ENCODE measurements around the gene ECM1.

ECM1 gene

DNA sequence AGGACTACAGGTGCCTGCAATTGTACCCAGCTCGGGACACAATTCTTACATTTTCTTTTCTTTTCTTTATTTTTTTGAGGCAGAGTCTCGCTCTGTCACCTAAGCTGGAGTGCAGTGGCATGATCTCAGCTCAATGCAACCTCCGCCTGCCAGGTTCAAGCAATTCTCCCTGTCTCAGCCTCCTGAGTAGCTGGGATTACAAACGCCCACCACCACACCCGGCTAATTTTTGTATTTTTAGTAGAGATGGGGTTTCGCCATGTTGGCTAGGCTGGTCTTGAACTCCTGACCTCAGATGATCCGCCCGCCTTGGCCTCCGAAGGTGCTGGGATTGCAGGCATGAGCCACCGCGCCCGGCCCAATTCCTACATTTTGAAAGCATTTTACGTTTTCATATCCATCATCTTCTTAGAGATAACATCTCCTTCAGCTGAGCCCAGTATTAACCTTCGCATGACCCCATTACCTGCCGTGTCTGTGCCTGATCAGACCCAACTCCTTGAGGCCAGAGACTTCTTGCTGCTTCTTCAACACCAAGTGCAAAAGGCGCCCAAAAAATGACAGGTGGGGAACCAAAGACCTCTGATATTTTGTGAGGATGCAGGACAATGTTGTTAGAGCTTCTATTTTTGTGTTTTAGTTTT lies 38.5 kb downstream of the ECM1 start:
- DNase-seq (ENCODE audit: low read depth) = no peak
- Histone ChIP-seq H3K9me3 (ENCODE audit: control insufficient read depth, low read length) (no peaks in the 10 kb centered on the region), H3K4me1 (ENCODE audit: control insufficient read depth, insufficient read depth, low read length) (peaks cover 28% of the 10 kb centered on the region), H3K9ac (ENCODE audit: low read length) (no peak overlapping the region), H3K4me3 (ENCODE audit: low read length) (no peak overlapping the region), H3K36me3 (ENCODE audit: control insufficient read depth, insufficient read depth, low read length, severe bottlenecking) (no peaks in the 10 kb centered on the region), H3K27me3 (replicated peaks; ENCODE audit: control insufficient read depth, insufficient read depth, low read length) (no peaks in the 10 kb centered on the region)

- Histone ChIP-seq H3K9me3 (ENCODE audit: control insufficient read depth, low read length) (no peaks in the 10 kb centered on the region), H3K4me1 (ENCODE audit: control insufficient read depth, insufficient read depth, low read length) (peaks cover 45% of the 10 kb centered on the region), H3K36me3 (ENCODE audit: control insufficient read depth, insufficient read depth, low read length, severe bottlenecking) (no peaks in the 10 kb centered on the region), H3K9ac (ENCODE audit: low read length) (peak overlapping the region; percentile 92), H3K4me3 (ENCODE audit: low read length) (peak overlapping the region; percentile 83), H3K27me3 (replicated peaks; ENCODE audit: control insufficient read depth, insufficient read depth, low read length) (no peaks in the 10 kb centered on the region)
- no peak for DNase-seq (ENCODE audit: low read depth)
Observed at GRCh38 chr1:150548324-150548631, 40.4 kb downstream of the ECM1 start.

DNA sequence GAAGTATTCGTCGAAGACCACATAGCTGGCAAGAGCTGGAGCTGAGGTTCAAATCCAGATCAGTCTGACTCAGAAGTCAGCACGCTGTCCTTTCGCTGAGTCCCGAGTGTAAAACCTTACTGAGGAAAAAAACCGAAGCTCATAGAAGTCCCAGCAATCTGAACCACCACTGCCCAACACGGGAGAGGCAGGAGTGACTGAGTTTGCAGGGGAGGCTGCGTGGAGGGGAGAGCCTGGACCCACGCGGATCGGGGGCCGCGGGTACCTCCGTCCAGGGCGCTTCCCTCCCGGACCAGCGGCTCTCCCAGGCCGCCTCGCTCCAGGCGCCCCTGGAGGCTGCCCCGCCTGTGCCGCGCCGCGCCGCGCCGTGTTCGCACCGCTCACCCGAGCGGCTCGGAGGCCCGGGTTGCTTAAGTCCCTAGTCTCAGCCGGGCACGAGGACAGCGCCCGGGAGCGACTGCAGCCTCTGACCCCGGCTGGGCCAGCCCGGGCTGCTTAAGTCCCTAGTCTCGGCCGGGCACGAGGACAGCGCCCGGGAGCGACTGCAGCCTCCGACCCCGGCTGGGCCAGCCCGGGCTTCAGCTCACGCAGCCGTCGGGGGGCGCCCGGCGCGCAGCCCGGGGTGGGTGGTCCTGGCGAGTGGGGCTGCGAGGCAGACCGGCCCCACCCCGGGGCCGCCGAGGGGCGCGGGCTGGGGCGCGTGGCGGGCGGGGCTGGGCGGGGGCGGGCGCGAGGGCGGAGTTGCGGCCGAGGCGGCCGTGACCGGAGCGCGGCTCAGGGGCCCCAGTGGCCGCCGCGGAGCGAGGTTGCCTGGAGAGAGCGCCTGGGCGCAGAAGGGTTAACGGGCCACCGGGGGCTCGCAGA lies 41.0 kb downstream of the ECM1 start, which contains the start of gene ADAMTSL4:
Gene ADAMTSL4 (plus strand): TSS at position 777 of the 864 bp plus-strand sequence. CDS start 2,881 bp downstream, outside the sequence.
- peak; percentile 91 for DNase-seq (ENCODE audit: low read depth)
- Histone ChIP-seq H3K27me3 (replicated peaks; ENCODE audit: control insufficient read depth, insufficient read depth, low read length) (no peaks in the 10 kb centered on the region), H3K4me1 (ENCODE audit: control insufficient read depth, insufficient read depth, low read length) (peaks cover 46% of the 10 kb centered on the region), H3K9ac (ENCODE audit: low read length) (peak within 1 kb of the TSS; percentile 94), H3K4me3 (ENCODE audit: low read length) (peak within 1 kb of the TSS; percentile 88), H3K9me3 (ENCODE audit: control insufficient read depth, low read length) (no peaks in the 10 kb centered on the region), H3K36me3 (ENCODE audit: control insufficient read depth, insufficient read depth, low read length, severe bottlenecking) (no peaks in the 10 kb centered on the region)

GRCh38 chr1:150549496-150550221 lies 41.8 kb downstream of the ECM1 start:
- Histone ChIP-seq H3K9ac (ENCODE audit: low read length) (peak overlapping the region; percentile 94), H3K27me3 (replicated peaks; ENCODE audit: control insufficient read depth, insufficient read depth, low read length) (no peaks in the 10 kb centered on the region), H3K4me3 (ENCODE audit: low read length) (peak overlapping the region; percentile 88), H3K4me1 (ENCODE audit: control insufficient read depth, insufficient read depth, low read length) (peaks cover 41% of the 10 kb centered on the region), H3K36me3 (ENCODE audit: control insufficient read depth, insufficient read depth, low read length, severe bottlenecking) (peaks cover 5% of the 10 kb centered on the region), H3K9me3 (ENCODE audit: control insufficient read depth, low read length) (no peaks in the 10 kb centered on the region)
- DNase-seq (ENCODE audit: low read depth) = peak; percentile 48

DNA sequence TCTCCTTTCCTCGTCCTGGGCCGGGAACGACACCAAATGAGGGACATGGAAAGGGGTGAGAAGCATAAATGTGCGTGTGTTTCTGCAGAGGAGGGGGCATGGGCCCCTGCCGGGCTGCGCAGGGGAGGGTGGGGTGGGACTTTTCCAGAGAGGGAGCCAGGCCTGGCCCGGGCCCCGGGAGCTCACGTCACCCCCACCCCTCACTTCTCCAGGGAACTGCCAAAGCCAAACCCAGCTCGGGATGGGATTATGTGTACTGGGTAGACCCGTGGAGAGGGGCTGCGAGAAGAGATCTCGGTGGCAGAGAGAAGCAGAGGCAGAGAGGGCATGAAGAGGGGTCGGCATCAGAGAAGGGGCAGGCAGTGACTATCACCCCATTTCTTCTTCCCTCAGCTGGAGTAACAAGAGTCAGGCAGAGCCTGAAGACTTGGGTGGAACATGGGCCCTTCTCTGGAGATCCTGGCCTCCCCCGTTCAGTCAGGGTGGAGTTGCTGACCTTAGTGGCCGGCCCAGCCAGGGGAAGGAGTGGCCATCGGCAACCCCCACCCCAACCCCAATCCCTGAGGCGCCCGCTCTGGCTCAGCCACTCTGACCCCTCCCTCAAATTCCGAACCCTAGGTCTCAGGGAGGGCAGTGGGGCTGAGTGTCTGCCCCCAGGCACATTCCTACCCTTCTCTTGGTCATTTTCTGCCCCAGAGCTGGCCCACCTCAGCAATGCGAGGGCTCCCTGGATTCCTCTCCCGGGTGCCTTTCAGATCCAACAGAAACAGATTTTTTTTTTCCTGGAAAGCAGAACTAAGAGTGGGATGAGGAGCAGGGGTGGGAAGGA lies 42.5 kb downstream of the ECM1 start:
- peak; percentile 49 for DNase-seq (ENCODE audit: low read depth)

DNA sequence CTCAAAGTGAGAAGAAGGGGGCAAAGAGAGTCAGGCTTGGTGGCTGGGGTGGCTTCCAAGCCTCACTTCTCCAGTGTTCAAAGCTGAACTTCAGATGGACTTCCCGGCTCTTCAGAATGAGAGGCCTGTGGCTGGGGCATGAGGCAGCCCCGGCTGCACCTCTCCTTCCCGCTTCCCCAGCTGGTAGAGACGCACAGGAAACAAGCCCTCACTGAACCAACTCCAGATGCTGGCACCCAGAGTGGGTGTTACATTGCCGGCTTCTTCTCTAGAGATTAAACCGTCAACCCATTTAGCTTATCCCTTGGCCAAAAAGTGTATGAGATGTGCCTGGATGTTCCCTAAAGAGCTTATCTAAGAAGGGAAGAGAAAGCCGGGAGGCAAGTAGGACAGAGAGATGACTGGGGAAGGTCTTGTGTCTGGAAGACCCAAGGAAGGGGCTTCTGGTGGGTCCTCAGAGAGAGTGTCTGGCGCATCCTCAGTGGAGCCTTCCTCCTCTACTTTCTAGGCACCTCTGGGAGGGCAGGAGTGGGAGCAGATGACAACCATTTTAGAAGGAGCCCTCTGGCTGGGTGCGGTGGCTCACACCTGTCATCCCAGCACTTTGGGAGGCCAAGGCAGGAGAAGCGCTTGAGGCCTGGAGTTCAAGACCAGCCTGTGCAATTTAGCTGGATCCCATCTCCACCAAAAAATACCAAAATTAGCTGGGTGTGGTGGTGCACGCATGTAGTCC lies 43.3 kb downstream of the ECM1 start:
- peaks cover 41% of the 10 kb centered on the region for H3K4me1 ChIP-seq (ENCODE audit: control insufficient read depth, insufficient read depth, low read length)
- no peaks in the 10 kb centered on the region for H3K27me3 ChIP-seq (replicated peaks; ENCODE audit: control insufficient read depth, insufficient read depth, low read length)
- H3K36me3 ChIP-seq (ENCODE audit: control insufficient read depth, insufficient read depth, low read length, severe bottlenecking) = peaks cover 18% of the 10 kb centered on the region
- H3K9ac ChIP-seq (ENCODE audit: low read length) = peak overlapping the region; percentile 94
- H3K4me3 ChIP-seq (ENCODE audit: low read length) = peak overlapping the region; percentile 88
- DNase-seq (ENCODE audit: low read depth) = peak; percentile 47
- H3K9me3 ChIP-seq (ENCODE audit: control insufficient read depth, low read length) = no peaks in the 10 kb centered on the region

More for the DNA sequence above, 42.5 kb downstream of the ECM1 start:
- H3K9me3 ChIP-seq (ENCODE audit: control insufficient read depth, low read length) = no peaks in the 10 kb centered on the region
- peaks cover 41% of the 10 kb centered on the region for H3K4me1 ChIP-seq (ENCODE audit: control insufficient read depth, insufficient read depth, low read length)
- H3K36me3 ChIP-seq (ENCODE audit: control insufficient read depth, insufficient read depth, low read length, severe bottlenecking) = peaks cover 10% of the 10 kb centered on the region
- peak overlapping the region; percentile 94 for H3K9ac ChIP-seq (ENCODE audit: low read length)
- H3K27me3 ChIP-seq (replicated peaks; ENCODE audit: control insufficient read depth, insufficient read depth, low read length) = no peaks in the 10 kb centered on the region
- H3K4me3 ChIP-seq (ENCODE audit: low read length) = peak overlapping the region; percentile 88

DNA sequence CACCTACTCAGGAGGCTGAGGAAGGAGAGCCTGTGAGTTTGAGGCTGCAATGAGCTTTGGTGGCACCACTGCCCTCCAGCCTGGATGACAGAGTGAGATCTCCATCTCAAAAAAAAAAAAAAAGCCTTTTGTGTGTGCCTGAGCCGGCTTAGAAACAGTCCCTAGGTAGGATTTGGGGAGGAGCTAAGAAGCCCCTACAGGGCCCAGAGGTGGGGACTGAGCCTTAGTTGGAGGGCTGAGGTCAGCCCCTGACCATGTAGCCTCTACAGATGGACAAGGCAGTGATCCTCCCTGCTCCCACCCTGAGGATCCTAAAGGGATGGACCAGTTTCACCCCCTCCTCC lies 43.8 kb downstream of the ECM1 start:
- Histone ChIP-seq H3K4me3 (ENCODE audit: low read length) (peak overlapping the region; percentile 29), H3K9ac (ENCODE audit: low read length) (peak overlapping the region; percentile 94), H3K36me3 (ENCODE audit: control insufficient read depth, insufficient read depth, low read length, severe bottlenecking) (peaks cover 18% of the 10 kb centered on the region), H3K4me1 (ENCODE audit: control insufficient read depth, insufficient read depth, low read length) (peaks cover 41% of the 10 kb centered on the region), H3K9me3 (ENCODE audit: control insufficient read depth, low read length) (no peaks in the 10 kb centered on the region), H3K27me3 (replicated peaks; ENCODE audit: control insufficient read depth, insufficient read depth, low read length) (no peaks in the 10 kb centered on the region)
- peak; percentile 11 for DNase-seq (ENCODE audit: low read depth)

DNA sequence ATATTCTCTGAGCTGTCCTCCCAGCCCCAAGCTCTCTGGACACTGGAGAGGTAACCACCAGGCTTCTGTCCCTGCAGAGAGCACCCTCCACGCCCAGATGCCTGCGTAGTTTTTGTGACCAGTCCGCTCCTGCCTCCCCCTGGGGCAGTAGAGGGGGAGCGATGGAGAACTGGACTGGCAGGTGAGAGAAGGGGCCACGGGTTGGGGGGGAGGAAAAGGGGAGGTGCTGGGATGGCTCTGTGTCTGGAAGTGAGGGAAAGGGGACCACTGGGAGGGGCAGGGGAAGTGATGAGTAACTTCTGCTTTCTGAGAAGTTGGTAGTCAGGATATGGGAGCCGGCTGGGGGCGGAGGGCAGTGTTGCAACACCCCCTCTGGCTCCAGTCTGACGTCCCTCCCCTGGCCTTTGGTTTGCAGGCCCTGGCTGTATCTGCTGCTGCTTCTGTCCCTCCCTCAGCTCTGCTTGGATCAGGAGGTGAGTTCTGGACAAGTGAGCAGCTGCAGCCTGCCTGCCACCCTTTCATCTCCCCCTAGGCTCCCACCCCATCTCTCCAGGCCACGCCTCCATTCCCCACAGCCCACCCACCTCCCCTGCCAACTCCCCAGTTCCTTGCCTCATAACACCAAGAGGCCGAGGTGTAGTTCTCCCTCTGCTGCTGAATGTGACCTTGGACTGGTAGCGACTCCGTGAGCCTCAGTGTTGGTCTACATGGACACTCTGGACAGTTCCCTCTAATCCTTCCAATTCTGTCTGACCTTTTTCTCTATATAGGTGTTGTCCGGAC lies 44.4 kb downstream of the ECM1 start:
- Histone ChIP-seq H3K27me3 (replicated peaks; ENCODE audit: control insufficient read depth, insufficient read depth, low read length) (no peaks in the 10 kb centered on the region), H3K4me1 (ENCODE audit: control insufficient read depth, insufficient read depth, low read length) (peaks cover 41% of the 10 kb centered on the region), H3K36me3 (ENCODE audit: control insufficient read depth, insufficient read depth, low read length, severe bottlenecking) (peaks cover 20% of the 10 kb centered on the region), H3K4me3 (ENCODE audit: low read length) (peak overlapping the region; percentile 60), H3K9ac (ENCODE audit: low read length) (peak overlapping the region; percentile 94), H3K9me3 (ENCODE audit: control insufficient read depth, low read length) (no peaks in the 10 kb centered on the region)
- peak; percentile 95 for DNase-seq (ENCODE audit: low read depth)

GRCh38 chr1:150552911-150553289 lies 45.0 kb downstream of the ECM1 start:
- H3K9me3 ChIP-seq (ENCODE audit: control insufficient read depth, low read length) = no peaks in the 10 kb centered on the region
- no peak for DNase-seq (ENCODE audit: low read depth)
- H3K36me3 ChIP-seq (ENCODE audit: control insufficient read depth, insufficient read depth, low read length, severe bottlenecking) = peaks cover 26% of the 10 kb centered on the region
- H3K27me3 ChIP-seq (replicated peaks; ENCODE audit: control insufficient read depth, insufficient read depth, low read length) = no peaks in the 10 kb centered on the region
- H3K9ac ChIP-seq (ENCODE audit: low read length) = peak overlapping the region; percentile 83
- peak overlapping the region; percentile 60 for H3K4me3 ChIP-seq (ENCODE audit: low read length)
- H3K4me1 ChIP-seq (ENCODE audit: control insufficient read depth, insufficient read depth, low read length) = peaks cover 41% of the 10 kb centered on the region

All from adipocyte (in vitro differentiated cells).